Measurements from ENCODE around the gene GNLY.

DNA sequence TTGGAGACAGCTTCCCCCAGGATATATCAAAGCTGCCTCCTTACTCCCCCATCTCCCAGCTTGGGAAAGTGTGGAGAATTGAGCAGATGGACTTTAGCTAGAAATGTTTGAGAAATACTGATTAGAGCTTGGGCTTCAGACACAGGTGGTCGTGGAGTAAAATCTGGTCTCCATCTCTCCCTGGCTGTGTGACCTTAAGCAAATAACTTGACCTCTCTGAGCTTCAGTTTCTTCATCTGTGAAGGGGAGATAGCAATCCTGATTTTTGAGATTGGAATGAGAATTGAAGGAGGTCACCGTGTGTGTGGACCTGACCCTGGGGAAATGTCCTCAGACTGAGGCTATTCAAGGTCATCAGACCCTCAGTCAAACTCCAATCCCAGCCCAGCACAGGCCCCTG lies 3.6 kb downstream of the GNLY start:
- TF ChIP-seq, protein P1, sequence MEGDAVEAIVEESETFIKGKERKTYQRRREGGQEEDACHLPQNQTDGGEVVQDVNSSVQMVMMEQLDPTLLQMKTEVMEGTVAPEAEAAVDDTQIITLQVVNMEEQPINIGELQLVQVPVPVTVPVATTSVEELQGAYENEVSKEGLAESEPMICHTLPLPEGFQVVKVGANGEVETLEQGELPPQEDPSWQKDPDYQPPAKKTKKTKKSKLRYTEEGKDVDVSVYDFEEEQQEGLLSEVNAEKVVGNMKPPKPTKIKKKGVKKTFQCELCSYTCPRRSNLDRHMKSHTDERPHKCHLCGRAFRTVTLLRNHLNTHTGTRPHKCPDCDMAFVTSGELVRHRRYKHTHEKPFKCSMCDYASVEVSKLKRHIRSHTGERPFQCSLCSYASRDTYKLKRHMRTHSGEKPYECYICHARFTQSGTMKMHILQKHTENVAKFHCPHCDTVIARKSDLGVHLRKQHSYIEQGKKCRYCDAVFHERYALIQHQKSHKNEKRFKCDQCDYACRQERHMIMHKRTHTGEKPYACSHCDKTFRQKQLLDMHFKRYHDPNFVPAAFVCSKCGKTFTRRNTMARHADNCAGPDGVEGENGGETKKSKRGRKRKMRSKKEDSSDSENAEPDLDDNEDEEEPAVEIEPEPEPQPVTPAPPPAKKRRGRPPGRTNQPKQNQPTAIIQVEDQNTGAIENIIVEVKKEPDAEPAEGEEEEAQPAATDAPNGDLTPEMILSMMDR (IDR thresholded peaks at IDR 0.05): no peak
- TF ChIP-seq POLR2A (IDR thresholded peaks at IDR 0.05): no peak
